HG03064 (cell line): ENCODE results near the gene CLEC2D.
"Not testable (repeated sequence)": the region's sequence is repeated elsewhere in the genome, so short reads cannot be mapped to it uniquely, and the experiment has no call there.

Source experiments
- ATAC-seq: cut with Tn5 transposase; IDR thresholded peaks from one replicate; pipeline ENCODE4 v1.9.1; 2021; ENCODE audit warnings: low read depth; ENCODE audit not compliant: unreplicated experiment

CLEC2D gene

DNA sequence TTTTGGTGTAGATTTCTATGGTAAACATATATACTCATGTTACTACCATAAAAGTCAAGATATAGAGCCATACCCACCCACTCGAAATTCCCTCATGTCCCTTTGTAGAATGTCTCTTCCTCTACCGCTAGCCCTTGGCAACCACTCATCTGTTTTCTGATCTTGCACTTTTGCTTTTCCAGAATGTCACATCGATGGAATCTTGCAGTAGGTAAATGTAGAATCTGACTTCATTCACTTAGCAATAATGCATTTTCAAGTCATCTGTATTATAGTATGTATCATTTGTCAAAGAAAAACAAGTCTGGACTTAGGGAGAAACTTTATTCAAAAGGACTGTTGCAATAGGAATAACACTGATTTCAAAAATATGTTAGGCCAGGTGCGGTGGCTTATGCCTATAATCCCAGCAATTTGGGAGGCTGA, 19.3 kb upstream of the CLEC2D start:
- ATAC-seq = no peak

DNA sequence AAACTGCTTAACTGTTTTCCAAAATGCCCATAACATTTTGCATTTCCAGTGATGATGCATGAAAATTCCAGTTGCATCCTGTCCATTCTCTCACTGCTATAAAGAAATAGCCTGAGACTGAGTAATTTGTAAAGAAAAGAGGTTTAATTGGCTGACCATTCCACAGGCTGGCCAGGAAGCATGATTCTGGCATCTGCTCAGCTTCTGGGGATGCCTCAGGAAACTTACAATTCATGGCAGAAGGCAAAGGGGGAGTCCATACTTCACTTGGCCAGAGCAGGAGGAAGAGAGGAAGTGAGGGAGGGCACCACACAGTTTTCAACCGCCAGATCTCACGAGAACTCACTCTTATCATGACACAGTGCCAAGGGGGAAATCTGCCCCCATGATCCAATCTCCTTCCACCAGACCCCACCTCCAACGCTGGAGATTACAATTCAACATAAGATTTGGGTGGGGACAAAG, 18.2 kb upstream of the CLEC2D start:
- no peak for ATAC-seq

DNA sequence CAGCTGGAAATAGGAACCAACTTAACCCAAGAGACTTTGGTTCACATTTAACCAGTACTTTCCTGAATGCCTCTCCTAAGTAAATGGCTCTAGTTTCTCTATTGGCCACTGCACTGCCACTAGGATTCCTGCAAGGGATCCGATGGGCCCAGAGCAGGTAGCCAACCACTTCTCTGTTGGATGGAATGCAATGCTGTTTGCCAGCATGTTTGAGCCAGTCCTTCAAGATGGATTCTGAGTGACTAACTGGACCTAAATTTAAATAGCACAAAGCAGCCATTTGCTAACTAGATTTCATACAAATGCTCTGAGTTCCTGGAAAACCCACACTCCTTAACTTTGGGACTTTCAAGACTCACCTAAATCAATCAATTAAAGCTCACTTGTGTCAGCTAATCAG, 9.5 kb upstream of the CLEC2D start:
- ATAC-seq = no peak

DNA sequence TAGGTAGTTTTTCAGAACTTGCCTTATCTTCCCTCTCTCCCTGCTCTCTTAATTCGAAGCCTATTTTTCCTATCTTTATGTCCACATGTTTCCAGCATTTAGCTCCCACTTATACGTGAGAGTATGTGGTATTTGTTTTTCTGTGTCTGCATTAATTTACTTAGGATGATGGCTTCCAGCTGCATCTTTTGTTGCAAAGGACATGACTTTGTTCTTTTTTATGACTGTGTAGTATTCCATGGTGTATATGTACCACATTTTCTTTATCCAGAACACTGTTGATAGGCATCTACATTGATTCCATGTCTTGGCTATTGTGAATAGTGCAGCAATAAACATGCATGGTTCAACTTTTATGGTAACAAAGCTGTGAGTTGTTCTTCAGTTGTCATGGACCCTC, 7.8 kb upstream of the CLEC2D start:
- ATAC-seq = no peak

DNA sequence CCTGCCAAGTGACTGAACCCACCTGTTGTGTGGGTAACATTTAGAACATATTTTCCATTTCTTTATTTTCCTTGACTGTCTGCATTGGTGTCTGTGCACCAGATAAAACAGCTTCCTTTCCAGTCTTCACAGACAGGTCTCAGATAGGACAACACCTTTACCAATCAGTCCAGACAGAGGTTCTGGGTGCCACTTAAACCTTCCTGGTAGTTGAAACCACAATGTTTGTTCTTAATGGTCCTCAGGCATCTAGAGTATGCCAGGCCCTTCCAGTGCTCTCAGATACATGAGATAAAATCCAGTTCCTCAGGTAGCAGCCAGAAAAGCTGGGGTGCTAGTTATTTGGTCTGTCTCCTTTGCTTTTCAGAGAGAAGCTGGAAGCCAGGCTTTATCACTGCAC, 7.0 kb upstream of the CLEC2D start:
- no peak for ATAC-seq

DNA sequence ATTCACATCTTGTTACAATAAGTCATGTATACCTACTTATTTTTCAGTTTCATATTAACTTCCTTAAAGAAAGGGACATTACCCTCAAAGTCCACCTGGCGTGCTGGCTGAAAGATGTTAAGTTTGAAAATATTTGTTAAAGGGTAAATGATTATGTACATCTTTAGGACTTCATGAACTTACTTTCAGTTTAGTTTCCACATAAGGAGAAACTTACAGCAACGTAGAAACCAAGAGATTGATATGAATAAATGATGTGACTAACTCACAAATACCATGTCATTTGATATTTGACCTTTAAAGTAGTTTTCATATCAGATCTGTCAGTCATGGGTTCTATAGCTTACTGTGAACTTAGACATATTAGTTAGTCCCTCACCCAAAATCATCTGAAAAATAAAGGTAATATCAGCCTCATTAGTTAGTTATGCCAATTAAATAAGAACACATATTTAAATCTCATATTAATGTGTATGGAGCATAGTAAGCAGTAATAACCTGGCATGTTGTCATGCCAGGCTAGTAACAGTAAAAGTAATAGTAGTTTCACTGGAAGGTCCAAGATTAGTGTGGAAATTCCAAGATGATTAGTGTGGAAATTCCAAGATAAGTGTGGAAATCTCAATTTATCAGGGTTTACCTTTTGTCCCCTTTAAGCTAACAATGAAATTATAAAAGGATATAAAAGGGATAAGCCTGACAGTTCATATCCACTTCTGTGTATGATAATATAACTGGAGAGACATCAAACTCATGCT, 1.9 kb upstream of the CLEC2D start:
- ATAC-seq = peak; percentile 46

DNA sequence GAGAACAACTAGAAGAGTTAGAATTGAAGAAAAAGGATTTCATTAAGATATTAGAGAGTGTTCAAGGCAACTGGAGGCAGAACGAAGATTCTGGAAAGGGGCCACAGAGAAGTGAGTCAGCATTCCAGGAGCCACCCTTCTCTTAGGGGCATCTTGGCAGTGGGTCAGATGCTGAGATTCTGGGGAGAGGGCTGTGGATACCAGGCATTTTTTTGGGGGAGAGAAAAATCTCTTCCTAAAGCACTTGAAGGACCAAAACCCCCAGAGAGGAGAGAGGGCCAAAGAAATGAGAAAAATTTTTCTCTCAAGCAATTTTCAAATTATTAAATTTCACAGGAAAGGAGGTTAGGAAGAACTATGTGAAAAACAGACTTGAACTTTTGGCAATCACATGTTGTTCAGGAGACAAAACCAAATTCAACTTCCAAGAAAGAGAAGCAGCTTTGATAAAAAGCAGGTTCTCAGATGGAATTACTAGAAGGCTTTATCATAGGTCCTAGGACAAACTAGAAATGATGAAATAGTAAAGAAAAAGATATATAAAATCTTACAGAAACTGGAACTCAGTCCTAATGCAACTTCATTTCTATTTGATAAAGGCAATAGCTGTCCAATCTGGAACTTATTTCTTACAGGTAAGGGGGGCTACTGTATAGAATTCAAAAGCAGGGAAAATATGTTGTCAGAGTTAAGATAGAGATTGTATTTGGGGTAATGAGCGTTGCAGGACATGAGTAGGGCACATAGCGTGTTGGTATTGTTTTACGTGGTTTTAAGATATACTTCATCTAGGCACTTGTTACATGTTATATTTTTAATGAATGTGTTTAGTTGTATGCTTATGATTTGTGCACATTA, 1.1 kb upstream of the CLEC2D start:
- no peak for ATAC-seq

DNA sequence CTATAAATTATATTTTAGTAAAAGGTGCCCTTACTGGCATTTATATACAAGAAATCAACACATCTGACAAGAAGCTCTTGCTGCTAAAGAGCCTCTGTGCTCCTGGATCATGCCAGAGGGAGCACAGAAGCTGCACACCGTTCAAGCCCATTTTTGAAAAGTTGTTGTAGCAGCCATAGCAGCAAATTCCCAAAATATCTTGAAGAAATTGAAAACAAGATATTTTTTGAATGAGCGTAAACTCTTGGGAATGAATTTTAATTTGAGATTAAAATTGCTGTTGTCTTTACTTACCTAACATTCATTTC, 540 bp upstream of the CLEC2D start:
- ATAC-seq = no peak

DNA sequence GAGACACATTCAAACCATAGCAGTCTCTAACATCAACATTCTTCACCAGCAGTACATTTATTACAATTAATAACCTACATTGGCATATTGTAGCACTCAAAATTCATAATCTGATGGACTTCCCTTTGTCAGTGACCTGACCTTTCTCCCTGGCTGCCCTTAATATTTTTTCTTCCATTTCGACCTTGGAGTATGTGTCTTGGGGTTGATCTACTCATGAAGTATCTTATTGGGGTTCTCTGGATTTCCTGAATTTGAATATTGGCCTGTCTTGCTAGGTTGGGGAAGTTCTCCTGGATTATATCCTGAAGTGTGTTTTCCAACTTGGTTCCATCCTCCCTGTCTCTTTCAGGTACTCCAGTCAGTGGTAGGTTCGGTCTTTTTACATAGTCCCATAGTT, 2.8 kb downstream of the CLEC2D start:
- not testable (repeated sequence) for ATAC-seq

DNA sequence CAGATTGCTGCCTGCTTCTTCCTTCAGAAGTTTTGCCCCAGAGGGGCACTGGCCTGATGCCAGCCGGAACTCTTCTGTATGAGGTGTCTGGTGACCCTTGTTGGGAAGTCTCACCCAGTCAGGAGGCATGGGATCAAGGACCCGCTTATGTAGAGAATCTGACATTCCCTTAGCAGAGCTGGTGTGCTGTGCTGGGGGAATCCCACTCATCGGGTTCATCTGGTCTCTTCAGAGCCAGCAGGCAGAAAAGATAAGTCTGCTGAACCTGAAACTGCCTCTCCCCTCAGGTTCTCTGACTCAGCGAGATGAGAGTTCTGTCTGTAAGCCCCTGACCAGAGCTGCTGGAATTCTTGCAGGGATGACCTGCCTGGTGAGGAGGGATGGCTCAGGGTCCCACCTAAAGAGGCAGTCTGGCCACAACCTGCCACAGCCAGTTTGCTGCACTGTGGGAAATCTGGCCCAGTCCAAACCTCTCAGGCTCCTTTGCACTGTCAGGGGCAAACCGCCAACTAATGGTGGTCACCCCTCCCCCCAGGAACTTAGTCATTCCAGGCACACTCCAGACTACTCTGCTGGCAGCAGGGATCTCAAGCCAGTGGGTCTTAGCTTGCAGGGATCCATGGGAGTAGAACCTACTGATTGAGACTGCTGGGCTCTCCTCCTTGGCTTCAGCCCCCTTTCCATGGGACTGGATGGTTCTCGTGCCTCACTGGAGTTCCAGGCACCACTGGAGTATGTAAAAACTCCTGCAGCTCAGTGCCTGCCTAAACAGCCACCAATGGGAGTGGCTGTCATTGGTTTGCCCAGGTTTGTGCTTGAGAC, 4.1 kb downstream of the CLEC2D start:
- no peak for ATAC-seq

DNA sequence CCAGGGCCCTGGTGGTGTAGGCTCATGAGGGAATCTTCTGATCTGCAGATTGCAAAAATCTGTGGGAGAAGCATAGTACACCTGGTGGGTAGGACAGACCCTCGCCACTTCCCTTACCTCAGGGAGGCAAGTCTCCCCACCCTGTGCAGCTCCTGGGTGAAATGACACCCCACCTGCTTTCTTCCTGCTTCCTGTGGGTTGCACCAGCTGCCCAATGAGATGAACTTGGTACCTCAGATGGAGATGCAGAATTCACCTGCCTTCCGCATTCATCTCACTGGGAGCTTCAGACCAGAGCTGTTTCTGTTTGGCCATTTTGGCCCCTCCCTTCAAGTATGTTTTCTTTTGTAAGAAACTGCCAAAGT, 4.7 kb downstream of the CLEC2D start:
- ATAC-seq = no peak

DNA sequence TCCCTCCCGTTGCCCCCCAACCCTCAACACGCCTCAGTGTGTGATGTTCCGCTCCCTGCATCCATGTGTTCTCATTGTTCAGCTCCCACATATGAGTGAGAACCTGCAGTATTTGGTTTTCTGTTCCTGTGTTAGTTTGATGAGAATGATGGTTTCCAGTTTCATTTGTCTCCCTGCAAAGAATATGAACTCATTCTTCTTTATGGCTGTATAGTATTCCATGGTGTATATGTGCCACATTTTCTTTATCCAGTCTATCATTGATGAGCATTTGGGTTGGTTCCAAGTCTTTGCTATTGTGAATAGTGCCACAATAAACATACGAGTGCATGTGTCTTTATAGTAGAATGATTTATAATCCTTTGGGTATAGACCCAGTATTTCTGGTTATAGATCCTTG, 13.0 kb downstream of the CLEC2D start:
- not testable (repeated sequence) for ATAC-seq

DNA sequence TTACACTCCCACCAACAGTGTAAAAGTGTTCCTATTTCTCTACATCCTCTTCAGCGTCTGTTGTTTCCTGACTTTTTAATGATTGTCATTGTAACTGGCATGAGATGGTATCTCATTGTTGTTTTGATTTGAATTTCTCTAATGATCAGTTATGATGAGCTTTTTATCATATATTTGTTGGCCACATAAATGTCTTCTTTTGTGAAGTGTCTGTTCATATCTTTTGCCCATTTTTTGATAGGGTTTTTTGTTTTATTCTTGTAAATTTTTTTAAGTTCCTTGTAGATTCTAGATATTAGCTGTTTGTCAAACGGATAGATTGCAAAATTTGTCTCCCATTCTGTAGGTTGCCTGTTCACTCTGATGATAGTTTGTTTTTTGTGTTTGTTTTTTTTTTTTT, 13.4 kb downstream of the CLEC2D start:
- ATAC-seq = not testable (repeated sequence)

DNA sequence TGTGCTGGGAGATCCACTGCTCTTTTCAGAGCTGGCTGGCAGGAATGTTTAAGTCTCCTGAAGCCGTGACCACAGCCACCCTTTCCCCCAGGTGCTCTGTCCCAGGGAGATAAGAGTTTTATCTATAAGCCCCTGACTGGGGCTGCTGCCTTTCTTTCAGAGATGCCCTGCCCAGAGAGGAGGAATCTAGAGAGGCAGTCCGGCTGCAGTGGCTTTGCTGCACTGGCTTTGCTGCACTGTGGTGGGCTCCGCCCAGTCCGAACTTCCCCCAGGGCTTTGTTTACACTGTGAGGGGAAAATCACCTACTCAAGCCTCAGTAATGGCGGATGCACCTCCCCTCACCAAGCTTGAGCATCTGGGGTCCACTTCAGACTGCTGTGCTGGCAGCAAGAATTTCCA, 15.9 kb downstream of the CLEC2D start:
- not testable (repeated sequence) for ATAC-seq

DNA sequence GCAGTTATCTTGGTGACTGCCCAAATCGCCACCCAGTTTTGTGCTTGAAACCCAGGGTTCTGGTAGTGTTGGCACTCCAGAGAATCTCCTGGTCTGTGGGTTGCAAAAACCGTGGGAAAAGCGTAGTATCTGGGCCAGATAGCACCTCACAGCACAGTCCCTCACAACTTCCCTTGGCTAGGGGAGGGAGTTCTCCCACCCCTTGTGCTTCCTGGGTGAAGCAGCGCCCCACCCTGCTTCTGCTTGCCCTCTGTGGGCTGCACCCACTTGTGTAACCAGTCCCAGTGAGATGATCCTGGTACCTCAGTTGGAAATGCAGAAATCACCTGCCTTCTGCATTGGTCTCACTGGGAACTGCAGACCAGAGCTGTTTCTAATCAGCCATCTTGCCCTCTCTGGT, 16.4 kb downstream of the CLEC2D start:
- no peak for ATAC-seq

DNA sequence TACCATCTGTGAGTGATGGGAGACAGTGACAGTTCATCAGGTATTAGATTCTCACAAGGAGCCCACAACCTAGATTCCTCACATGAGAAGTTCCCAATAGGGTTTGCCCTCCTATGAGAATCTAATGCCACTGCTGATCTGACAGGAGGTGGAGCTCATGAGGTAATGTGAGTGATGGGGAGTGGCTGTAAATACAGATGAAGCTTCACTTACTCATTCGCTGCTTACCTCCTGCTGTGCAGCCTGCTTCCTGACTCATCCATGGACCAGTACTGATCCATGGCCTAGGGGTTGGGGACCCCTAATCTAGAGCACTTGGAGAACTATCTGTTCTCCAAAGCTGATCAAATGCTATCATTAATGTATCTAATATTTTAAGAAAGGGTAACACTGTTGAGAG, 17.7 kb downstream of the CLEC2D start:
- no peak for ATAC-seq

DNA sequence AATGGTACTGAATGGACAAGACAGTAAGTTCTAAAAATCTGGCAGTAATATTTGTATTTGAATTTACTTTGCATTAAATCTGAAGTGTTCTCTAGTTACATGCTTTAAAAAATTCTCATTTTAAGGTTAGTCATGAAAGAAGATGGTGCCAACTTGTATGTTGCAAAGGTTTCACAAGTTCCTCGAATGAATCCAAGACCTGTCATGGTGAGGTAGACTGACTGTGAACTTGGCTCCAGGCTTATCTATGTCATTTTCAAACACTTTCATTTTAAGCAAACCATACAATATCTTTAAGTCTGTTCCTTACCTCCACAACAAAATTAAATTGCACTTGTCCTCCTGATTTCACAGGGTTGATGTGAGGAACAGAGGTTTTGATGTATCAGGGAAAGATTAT, 23.4 kb downstream of the CLEC2D start:
- no peak for ATAC-seq

DNA sequence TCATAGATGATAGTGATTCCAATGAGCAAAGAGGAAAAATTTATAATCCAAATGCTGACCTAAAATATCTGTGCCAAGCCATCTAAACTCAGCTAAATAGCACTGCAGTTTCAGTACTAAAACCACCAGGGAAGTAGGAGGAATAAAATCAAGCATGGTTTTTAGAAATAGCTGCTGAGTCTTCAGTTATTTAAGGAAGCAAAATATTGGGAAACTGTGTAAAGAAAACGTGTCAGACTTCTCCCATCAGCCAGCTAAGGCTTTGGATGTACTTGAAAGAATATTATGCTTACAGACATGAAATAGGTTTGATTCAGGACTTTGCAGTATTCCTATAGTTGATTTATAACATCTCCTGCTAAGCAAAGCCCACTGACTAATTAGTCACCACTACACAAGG, 24.7 kb downstream of the CLEC2D start:
- no peak for ATAC-seq

DNA sequence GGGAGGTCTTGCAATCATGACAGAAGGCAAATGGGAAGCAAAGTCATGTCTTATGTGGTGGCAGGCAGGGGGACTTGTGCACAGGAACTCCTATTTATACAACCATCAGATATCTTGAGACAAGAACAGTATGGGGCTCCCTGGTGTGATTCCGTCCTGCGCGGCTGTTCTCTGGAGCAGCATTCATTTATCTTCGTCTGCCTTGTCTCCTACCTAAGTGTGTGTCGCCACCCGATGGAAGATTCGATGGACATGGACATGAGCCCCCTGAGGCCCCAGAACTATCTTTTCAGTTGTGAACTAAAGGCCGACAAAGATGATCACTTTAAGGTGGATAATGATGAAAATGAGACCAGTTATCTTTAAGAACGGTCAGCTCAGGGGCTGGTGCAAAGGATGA, 25.6 kb downstream of the CLEC2D start:
- not testable (repeated sequence) for ATAC-seq

DNA sequence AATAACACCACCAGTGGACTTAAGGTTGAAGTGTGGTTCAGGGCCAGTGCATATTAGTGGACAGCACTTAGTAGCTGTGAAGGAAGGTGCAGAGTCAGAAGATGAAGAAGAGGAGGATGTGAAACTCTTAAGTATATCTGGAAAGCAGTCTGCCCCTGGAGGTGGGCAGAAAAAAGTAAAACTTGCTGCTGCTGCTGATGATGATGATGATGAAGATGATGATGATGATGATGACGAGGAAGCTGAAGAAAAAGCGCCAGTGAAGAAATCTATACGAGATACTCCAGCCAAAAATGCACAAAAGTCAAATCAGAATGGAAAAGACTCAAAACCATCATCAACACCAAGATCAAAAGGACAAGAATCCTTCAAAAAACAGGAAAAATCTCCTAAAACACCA, 26.1 kb downstream of the CLEC2D start:
- ATAC-seq = not testable (repeated sequence)

DNA sequence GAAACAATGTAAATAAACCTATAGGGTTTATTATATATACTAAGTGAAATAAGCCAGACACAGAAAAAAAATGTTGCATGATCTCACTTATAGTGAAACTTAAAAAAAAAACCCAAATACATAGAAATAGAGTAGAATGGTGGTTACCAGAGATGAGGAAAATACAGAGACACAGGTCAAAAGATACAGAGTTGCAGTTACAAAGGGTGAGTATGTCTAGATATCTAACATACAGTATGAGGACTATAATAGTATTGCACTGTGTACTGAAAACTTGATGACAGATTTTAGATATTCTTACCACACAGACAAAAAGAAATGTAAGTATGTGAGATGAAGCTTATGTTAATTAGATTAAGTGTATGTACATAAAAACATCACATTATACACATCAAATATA, 28.1 kb downstream of the CLEC2D start:
- ATAC-seq = no peak
